PC-9 (cell line): ENCODE measurements around the gene ANKRD24. TPM values are rescaled to one million over a fixed set of nuclear protein-coding genes. Genes with fewer than 3 reads are reported as not detected.

Experiments
- BruUV-seq: library from RNA; stranded (reverse); fragments of 400-500 nt; replicated peaks from 2 replicates; lab custom pipeline; 2021; lab: Mats Ljungman, UMichigan
- CTCF ChIA-PET: fragments of 300-600 bp; sonication (Branson Sonifier 250); formaldehyde crosslinking; loops from one replicate; lab custom pipeline; 2022; ENCODE audit warnings: antibody characterized with exemption; lab: Charles Lee
- POLR2A ChIA-PET: fragments of 300-600 bp; sonication (Branson Sonifier 250); formaldehyde crosslinking; loops from one replicate; lab custom pipeline; 2022; ENCODE audit warnings: antibody characterized with exemption; ENCODE audit not compliant: unreplicated experiment; lab: Charles Lee
- DNase-seq, 2 experiments: peaks; one replicate each; pipeline versions ENCODE4 v3.0.0 to v3.0.0-alpha.2; 2015 to 2022; ENCODE audit warnings: mixed read lengths in 1 of 2
- H2AFZ ChIP-seq: fragments of 200-600 bp; sonication (generic); 2 replicates; pipeline ENCODE4 v1.8.1; 2017; ENCODE audit warnings: antibody characterized with exemption
- H3F3A ChIP-seq: fragments of 200-600 bp; sonication (generic); 2 replicates; pipeline ENCODE4 v1.8.1; 2017; ENCODE audit warnings: antibody characterized with exemption, mild to moderate bottlenecking, low read depth; ENCODE audit not compliant: insufficient read depth
- H3K27ac ChIP-seq: fragments of 200-600 bp; sonication (generic); 2 replicates; pipeline ENCODE4 v1.6.1; 2016; ENCODE audit warnings: mixed run types
- H3K27me3 ChIP-seq: fragments of 200-600 bp; sonication (generic); 2 replicates; pipeline ENCODE4 v1.6.1; 2016; ENCODE audit warnings: low read depth, mixed run types; ENCODE audit not compliant: insufficient read depth
- H3K36me3 ChIP-seq: fragments of 200-600 bp; sonication (generic); 2 replicates; pipeline ENCODE4 v1.6.1; 2016; ENCODE audit warnings: low read depth, mixed run types
- H3K4me1 ChIP-seq: fragments of 200-600 bp; sonication (generic); replicated peaks from 2 replicates; pipeline ENCODE4 v1.6.1; 2016; ENCODE audit warnings: mixed run types; ENCODE audit not compliant: insufficient read depth
- H3K4me2 ChIP-seq: fragments of 200-600 bp; sonication (generic); 2 replicates; pipeline ENCODE4 v1.6.1; 2017; ENCODE audit warnings: mixed run types
- H3K4me3 ChIP-seq: fragments of 200-600 bp; sonication (generic); 2 replicates; pipeline ENCODE4 v1.6.1; 2016; ENCODE audit warnings: mixed run types
- H3K79me2 ChIP-seq: fragments of 200-600 bp; sonication (generic); 2 replicates; pipeline ENCODE4 v1.6.1; 2017; ENCODE audit warnings: low read depth, mixed run types
- H3K9me2 ChIP-seq: fragments of 200-600 bp; sonication (generic); 2 replicates; pipeline ENCODE4 v1.8.1; 2017; ENCODE audit warnings: mild to moderate bottlenecking; ENCODE audit not compliant: insufficient read depth
- H3K9me3 ChIP-seq: fragments of 200-600 bp; sonication (generic); 2 replicates; pipeline ENCODE4 v1.8.1; 2016; ENCODE audit warnings: low read depth; ENCODE audit not compliant: insufficient read depth
- H4K20me1 ChIP-seq: fragments of 200-600 bp; sonication (generic); 2 replicates; pipeline ENCODE4 v1.8.1; 2017; ENCODE audit not compliant: insufficient read depth
- CTCF ChIP-seq: fragments of 200-600 bp; sonication (generic); conservative IDR thresholded peaks from 2 replicates; pipeline ENCODE4 v1.6.1; 2017; ENCODE audit warnings: mixed run types, antibody characterized with exemption, mild to moderate bottlenecking, moderate library complexity
- EZH2 ChIP-seq: fragments of 200-600 bp; sonication (generic); IDR thresholded peaks from 2 replicates; pipeline ENCODE4 v1.8.0; 2017; ENCODE audit warnings: antibody characterized with exemption, low read depth
- intact Hi-C: fragments of 100-400 bp; cut with micrococcal nuclease; formaldehyde crosslinking; loops from one replicate; pipeline ENCODE4 v1.10.0; 2022; ENCODE audit not compliant: unreplicated experiment
- total RNA-seq: library from RNA; stranded (reverse); gene quantifications from 2 replicates; pipeline ENCODE4 v1.2.3, GENCODE V29; 2021

ANKRD24 gene
- total RNA-seq, 1 experiment from 2014 or later = 0.79 TPM

DNA sequence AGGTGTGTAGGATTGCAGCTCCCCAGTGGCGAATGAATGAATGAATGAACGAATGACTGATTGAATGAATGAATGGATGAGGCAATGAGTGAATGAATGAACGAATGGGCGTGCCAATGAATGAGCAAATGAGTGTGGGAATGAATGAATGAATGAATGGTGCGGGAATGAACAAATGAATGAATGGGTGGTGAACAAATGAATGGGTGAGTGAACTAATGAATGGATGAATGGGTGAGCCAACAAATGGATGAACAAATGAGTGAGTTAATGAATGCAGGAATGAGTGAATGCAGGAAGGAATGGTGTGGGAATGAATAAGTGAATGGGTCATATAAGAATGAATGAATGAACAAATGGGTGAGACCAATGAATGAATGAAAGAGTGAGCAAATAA, 14.7 kb downstream of the ANKRD24 start:
- CTCF ChIA-PET = no interaction called here
- Histone ChIP-seq H3K79me2 (no peaks in the 10 kb centered on the region), H3K27ac (no peak overlapping the region), H3K36me3 (no peaks in the 10 kb centered on the region), H4K20me1 (no peaks in the 10 kb centered on the region), H3K4me3 (no peak overlapping the region), H3K4me1 (no peaks in the 10 kb centered on the region), H3K9me3 (no peaks in the 10 kb centered on the region), H3K27me3 (no peaks in the 10 kb centered on the region), H2AFZ (no peak overlapping the region), H3K4me2 (no peak overlapping the region), H3K9me2 (no peaks in the 10 kb centered on the region), H3F3A (no peaks in the 10 kb centered on the region)
- POLR2A ChIA-PET = no interaction called here
- intact Hi-C loops = no loop called here
- TF ChIP-seq EZH2 = no peak
- no peak for TF ChIP-seq CTCF
- BruUV-seq = no TSS peak
- no peak for DNase-seq

- H3K9me2 ChIP-seq = no peaks in the 10 kb centered on the region
- H3K9me3 ChIP-seq = no peaks in the 10 kb centered on the region
- H2AFZ ChIP-seq = no peak overlapping the region
- CTCF ChIA-PET = no interaction called here
- no peaks in the 10 kb centered on the region for H3K27me3 ChIP-seq
- H3K27ac ChIP-seq = no peak overlapping the region
- DNase-seq = no peak
- no TSS peak for BruUV-seq
- H4K20me1 ChIP-seq = no peaks in the 10 kb centered on the region
- no peaks in the 10 kb centered on the region for H3K79me2 ChIP-seq
- no peaks in the 10 kb centered on the region for H3K36me3 ChIP-seq
- POLR2A ChIA-PET = no interaction called here
- no peak overlapping the region for H3K4me3 ChIP-seq
- H3K4me2 ChIP-seq = no peak overlapping the region
- no peaks in the 10 kb centered on the region for H3F3A ChIP-seq
- H3K4me1 ChIP-seq = no peaks in the 10 kb centered on the region
- intact Hi-C loops = no loop called here
- TF ChIP-seq CTCF (no peak), EZH2 (no peak)
Measured at GRCh38 chr19:4197625-4198466, 15.4 kb downstream of the ANKRD24 start.

- Histone ChIP-seq H3K9me2 (no peaks in the 10 kb centered on the region), H3K4me2 (no peak overlapping the region), H3K36me3 (no peaks in the 10 kb centered on the region), H3K4me1 (no peaks in the 10 kb centered on the region), H4K20me1 (no peaks in the 10 kb centered on the region), H2AFZ (no peak overlapping the region), H3K4me3 (no peak overlapping the region), H3K79me2 (no peaks in the 10 kb centered on the region), H3K9me3 (no peaks in the 10 kb centered on the region), H3K27ac (no peak overlapping the region), H3F3A (no peaks in the 10 kb centered on the region), H3K27me3 (no peaks in the 10 kb centered on the region)
- no TSS peak for BruUV-seq
- ChIA-PET CTCF (interaction anchor here (0.6 kb wide), 1 partner anchor 170 kb away, joined by 11 read pairs; no protein-coding TSS in a partner anchor), POLR2A (no interaction called here)
- intact Hi-C loops = no loop called here
- no peak for DNase-seq
- TF ChIP-seq CTCF (no peak), EZH2 (no peak)
Measured at GRCh38 chr19:4198467-4199126, 16.1 kb downstream of the ANKRD24 start.
